ENCODE results near the gene AKAIN1. TPM values are rescaled to one million over a fixed set of nuclear protein-coding genes. Genes with fewer than 3 reads are reported as not detected.

Gene AKAIN1
- total and polyA plus RNA-seq, 2 of the 8 experiments (the other 6 are each of a cell fraction or from before 2014, with no cell fraction given): not detected

DNA sequence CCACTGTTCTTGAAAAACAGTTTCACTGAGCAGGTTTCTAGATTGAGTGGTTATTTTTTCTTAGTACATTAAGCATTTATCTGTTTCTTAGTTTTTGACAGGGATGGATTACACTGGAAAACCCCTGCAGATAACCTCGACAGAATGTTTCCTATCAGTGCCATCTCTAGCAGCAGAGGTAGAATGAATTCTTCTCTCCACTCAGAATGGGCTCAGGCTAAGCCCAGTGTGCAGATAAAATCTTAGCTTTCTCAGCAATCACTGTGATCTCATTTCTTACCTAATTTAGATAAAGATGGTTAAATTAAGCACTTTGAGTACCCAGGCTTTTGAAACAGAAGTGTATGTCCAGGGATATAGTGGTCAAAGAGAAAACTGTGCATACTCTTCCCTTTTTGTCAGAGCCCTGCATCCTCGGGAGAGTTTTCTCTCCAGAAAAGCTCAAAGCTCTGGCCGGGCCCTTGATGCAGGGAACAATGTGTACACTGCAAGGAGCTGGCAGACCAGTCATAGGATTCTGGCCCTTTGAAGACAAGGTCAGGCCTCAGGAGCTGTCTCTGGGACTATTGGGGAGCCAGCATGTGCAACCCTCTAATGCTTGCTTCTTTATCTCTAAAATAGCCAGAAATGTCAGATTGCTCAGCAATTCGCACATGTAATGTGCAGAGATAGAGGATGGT lies 10.6 kb upstream of the AKAIN1 start (continued):
- TF ChIP-seq, protein P1, sequence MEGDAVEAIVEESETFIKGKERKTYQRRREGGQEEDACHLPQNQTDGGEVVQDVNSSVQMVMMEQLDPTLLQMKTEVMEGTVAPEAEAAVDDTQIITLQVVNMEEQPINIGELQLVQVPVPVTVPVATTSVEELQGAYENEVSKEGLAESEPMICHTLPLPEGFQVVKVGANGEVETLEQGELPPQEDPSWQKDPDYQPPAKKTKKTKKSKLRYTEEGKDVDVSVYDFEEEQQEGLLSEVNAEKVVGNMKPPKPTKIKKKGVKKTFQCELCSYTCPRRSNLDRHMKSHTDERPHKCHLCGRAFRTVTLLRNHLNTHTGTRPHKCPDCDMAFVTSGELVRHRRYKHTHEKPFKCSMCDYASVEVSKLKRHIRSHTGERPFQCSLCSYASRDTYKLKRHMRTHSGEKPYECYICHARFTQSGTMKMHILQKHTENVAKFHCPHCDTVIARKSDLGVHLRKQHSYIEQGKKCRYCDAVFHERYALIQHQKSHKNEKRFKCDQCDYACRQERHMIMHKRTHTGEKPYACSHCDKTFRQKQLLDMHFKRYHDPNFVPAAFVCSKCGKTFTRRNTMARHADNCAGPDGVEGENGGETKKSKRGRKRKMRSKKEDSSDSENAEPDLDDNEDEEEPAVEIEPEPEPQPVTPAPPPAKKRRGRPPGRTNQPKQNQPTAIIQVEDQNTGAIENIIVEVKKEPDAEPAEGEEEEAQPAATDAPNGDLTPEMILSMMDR (IDR thresholded peaks at IDR 0.05; ENCODE audit: control extremely low read depth in 1 of 3, insufficient read depth in 1 of 3, low read depth in 1 of 3, low read length in 3 of 3): no peak
- no peak for TF ChIP-seq GTF2F1 (IDR thresholded peaks at IDR 0.05; ENCODE audit: borderline replicate concordance, low read depth, low read length)
- TF ChIP-seq, protein P2, sequence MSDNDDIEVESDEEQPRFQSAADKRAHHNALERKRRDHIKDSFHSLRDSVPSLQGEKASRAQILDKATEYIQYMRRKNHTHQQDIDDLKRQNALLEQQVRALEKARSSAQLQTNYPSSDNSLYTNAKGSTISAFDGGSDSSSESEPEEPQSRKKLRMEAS (IDR thresholded peaks at IDR 0.05): no peak
